T47D (cell line): Measurements from ENCODE around the gene PSD4.

Experiments
- DNase-seq, 2 experiments: peaks; one replicate each; pipeline versions ENCODE4 v3.0.0 to v3.0.0-alpha.2; 2011 to 2012; ENCODE audit warnings: low read depth in 1 of 2, low spot score in 1 of 2
- JUND ChIP-seq: IDR thresholded peaks from 2 replicates; pipeline ENCODE4 v1.6.1; 2012; ENCODE audit warnings: low read depth
- in situ Hi-C: cut with HindIII; loops from 2 replicates; pipeline ENCODE4 v1.10.0; 2016; ENCODE audit warnings: low sequenced_read_pairs, low pct_unique_long_range_greater_than_20kb

Gene PSD4

DNA sequence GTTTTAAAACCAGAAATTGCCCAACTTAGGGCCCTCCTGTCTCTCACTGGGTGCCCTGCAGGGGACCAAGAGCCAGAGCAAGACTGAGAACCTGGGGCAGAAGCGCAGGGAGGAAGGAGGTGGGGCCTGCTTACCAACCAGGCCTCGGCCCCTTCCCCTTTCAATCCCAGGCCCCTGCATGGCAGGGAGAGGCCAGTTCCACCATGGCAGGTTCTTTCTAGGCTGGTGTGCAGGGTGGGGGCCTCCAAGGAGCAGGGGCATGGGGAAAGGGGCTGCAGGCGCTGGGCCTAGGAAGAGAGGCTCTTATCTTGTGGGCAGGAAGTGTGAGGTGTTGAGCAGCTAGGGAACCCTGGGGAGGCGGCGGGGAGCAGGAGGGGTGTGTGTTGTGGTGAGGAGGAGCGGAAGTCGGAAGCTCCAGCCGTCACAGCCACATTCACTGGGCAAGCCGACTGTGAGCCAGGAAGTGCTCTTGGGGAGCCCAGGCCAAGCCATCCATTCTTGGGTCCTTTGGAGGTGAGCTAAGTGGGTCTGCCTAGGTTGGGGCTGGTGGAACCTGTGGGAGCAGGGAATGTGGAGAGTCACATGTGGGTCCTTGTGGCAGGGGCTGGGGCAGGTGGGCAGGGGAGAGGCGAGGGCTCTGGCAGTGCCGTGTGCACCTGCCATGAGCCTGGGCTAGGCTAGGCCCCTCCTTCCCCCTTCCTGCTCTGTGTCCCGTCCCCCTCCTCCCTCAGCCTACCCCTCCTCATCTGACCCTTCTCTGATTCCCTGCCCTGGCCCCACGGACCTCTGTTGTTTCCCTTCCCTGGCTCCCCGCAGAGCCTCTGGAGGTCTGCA, at the start of gene PSD4:
TSS of gene PSD4 (plus strand) at position 430 of the 834 bp plus-strand sequence. CDS start 8,486 bp downstream, outside the sequence.
- DNase-seq = no peak
- TF ChIP-seq JUND = no peak
- in situ Hi-C loops = no loop called here

DNA sequence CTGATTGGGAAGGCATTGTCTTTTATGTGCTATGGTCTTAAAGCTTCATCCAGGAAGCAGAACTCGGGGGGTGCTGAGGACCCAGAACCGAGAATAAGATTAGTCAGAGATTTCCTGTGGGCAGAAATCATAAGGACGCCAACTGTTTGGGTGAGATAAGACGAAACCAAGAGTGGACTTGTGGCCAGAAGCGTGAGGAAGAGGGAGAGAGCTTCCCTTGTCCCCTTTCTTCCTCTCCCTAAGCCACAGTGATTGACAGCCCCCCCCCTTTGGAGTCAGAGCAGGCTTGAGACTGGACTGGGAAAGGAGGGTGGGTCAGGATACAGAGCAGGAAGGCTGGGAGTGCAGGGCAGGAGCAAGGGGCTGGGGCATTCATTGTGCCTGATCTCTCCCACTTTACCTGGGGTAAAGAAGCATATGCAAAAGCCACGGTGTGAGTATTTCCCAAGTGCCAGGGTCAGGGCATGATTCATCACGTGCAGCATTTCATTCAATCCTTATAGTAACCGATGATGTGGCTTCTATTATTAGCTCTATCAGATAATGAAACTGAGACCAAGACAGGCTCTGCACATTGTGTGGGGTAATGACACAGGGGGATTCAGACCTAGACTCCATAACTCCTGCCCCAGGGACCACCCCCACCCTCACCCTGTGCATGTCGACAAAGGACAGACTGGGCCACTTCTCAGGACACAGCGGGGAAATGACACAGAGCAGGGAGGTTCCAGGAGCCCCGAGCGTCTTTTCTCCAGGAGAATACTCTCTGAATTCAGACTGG, 49.4 kb upstream of the PSD4 start:
- in situ Hi-C loops = no loop called here

DNA sequence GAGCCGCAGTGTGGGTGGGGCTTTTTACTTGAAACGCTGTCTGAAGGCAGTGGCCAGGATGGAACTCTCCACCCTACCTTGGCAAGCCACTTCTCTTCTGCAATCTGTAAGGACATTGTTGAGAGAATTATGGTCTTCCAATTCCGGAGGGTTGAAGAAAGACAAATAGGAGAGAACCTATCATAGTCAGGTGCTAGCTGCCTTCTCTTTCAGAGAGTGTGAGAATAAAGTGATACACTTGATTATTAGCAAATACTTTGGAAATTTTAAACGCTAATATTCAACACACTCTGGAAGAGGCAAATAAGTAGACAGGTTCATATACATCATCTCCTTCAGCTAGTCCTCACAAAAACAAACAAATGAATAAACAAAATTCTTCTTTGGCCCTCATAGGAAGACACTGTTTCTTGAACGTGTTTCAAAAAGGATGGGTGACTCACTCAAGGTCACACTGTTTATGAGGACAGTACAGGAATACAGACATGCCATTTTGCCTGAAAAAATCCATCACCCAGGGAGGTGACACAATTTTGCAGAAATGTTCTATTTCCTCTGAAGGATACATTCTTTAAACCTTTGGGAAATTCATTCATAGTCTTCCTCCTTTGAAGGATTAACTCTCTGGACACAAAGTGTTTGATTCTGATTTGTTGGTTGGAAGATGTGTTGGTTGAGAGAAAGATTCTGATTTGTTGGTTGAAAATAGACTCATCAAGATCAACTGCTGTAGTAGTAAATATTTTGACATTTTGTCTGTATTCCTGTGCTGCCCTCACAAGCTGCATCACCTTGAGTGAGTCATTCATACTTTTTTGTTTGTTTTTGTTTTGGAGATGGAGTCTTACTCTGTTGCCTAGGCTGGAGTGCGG, 48.6 kb upstream of the PSD4 start:
- TF ChIP-seq JUND = no peak
- in situ Hi-C loops = no loop called here
- DNase-seq = no peak

More for the DNA sequence above, 49.4 kb upstream of the PSD4 start:
- no peak for TF ChIP-seq JUND
- DNase-seq = no peak

GRCh38 chr2:113126845-113127645, 46.7 kb upstream of the PSD4 start, which contains the start of gene IL1RN:
TSS of gene IL1RN (plus strand) at chr2:113127598. CDS start at chr2:113127625, 27 bp downstream.
- in situ Hi-C loops = no loop called here
- no peak for DNase-seq
- no peak for TF ChIP-seq JUND

DNA sequence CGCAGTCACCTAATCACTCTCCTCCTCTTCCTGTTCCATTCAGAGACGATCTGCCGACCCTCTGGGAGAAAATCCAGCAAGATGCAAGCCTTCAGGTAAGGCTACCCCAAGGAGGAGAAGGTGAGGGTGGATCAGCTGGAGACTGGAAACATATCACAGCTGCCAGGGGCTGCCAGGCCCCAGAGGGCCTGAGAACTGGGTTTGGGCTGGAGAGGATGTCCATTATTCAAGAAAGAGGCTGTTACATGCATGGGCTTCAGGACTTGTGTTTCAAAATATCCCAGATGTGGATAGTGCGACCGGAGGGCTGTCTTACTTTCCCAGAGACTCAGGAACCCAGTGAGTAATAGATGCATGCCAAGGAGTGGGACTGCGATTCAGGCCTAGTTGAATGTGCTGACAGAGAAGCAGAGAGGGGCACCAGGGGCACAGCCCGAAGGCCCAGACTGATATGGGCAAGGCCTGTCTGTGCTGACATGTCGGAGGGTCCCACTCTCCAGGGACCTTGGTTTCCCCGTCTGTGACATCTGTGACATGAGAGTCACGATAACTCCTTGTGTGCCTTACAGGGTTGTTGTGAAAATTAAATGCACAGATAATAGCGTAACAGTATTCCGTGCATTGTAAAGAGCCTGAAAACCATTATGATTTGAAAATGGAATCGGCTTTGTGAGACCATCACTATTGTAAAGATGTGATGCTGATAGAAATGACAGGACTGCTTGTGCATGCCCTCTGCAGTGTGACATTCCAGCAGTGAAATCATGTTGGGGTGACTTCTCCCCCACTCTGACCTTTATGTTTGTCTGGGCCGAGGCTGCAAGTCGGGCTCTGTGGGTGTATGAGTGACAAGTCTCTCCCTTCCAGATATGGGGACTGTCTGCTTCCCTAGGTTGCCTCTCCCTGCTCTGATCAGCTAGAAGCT, 45.9 kb upstream of the PSD4 start:
- no peak for DNase-seq
- in situ Hi-C loops = no loop called here
- TF ChIP-seq JUND = no peak

DNA sequence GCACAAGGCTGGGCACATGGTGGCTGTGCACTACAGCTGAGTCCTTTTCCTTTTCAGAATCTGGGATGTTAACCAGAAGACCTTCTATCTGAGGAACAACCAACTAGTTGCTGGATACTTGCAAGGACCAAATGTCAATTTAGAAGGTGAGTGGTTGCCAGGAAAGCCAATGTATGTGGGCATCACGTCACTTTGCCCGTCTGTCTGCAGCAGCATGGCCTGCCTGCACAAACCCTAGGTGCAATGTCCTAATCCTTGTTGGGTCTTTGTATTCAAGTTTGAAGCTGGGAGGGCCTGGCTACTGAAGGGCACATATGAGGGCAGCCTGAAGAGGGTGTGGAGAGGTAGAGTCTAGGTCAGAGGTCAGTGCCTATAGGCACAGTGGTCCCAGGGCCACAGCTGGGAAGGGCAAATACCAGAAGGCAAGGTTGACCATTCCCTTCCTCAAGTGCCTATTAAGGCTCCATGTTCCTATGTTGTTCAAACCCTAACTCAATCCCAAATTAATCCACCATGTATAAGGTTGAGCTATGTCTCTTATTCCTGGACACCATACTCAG, 44.2 kb upstream of the PSD4 start:
- no peak for DNase-seq
- no peak for TF ChIP-seq JUND
- in situ Hi-C loops = no loop called here

DNA sequence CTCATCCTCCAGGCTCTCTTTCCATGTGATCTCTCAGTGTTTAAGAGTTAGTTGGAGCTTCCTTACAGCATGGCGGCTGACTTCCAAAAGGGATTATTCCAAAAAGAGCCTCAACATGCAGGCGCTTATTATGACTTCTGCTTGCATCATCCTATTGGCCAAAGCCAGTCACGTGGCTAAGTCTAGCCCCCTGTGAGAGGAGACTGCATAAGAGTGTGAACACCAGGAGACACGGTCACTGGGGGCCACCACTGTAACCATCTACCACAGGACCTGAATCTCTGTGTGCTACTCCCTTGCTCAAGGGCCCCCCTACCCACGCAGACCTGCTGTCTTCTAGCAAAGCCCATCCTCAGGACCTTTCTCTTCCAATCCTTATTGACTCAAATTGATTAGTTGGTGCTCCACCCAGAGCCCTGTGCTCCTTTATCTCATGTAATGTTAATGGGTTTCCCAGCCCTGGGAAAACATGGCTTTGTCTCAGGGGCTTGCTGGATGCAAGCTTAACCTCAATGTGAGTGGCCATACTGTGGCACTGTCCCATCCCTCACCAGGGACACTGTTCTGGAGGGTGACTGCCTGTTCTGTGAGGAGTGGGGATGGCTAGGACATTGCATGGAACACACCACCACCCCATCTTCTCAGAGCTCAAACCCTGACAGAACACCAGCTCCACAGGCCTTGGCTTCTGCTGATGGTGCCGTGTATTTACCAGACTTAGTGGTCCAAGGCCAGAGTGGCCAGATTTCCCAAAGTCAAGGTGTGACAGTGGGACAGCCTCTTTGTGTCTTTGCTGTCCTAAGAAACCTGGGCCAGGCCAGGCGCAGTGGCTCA, 42.2 kb upstream of the PSD4 start:
- TF ChIP-seq JUND = no peak
- in situ Hi-C loops = no loop called here
- no peak for DNase-seq

DNA sequence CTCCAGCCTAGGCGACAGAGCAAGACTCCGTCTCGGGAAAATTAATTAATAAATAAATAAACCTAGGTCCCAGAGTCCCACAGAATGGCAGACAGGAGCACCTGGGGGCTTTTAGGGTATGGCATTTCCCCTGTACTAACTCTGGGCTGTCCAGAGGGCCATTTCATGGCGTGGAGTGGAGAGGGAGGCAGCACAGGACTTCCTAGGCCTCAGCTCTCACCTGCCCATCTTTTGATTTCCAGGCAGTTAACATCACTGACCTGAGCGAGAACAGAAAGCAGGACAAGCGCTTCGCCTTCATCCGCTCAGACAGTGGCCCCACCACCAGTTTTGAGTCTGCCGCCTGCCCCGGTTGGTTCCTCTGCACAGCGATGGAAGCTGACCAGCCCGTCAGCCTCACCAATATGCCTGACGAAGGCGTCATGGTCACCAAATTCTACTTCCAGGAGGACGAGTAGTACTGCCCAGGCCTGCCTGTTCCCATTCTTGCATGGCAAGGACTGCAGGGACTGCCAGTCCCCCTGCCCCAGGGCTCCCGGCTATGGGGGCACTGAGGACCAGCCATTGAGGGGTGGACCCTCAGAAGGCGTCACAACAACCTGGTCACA, 41.3 kb upstream of the PSD4 start:
- DNase-seq = no peak
- no peak for TF ChIP-seq JUND
- in situ Hi-C loops = no loop called here
